GM12891 (cell line): Measurements from ENCODE around the gene GSTA5. TPM values are rescaled to one million over a fixed set of nuclear protein-coding genes. Genes with fewer than 3 reads are reported as not detected.

ENCODE experiments used
- DNase-seq: peaks from one replicate; pipeline ENCODE4 v3.0.0; 2011; ENCODE audit warnings: low spot score; ENCODE audit not compliant: insufficient read length
- FAIRE-seq: peaks from 2 replicates; lab custom pipeline; 2011; peaks lifted over from hg19 to GRCh38; lab: Jason Lieb, UNC
- PAX5 ChIP-seq: IDR thresholded peaks from 2 replicates; pipeline ENCODE4 v1.6.1; 2011; ENCODE audit warnings: low read length, moderate library complexity, mild to moderate bottlenecking; ENCODE audit not compliant: insufficient read depth, severe bottlenecking
- POLR2A ChIP-seq: IDR thresholded peaks from 2 replicates; pipeline ENCODE4 v1.6.1; 2011; ENCODE audit warnings: low read depth, low read length, control low read depth
- POLR2AphosphoS5 ChIP-seq: IDR thresholded peaks from 2 replicates; pipeline ENCODE4 v1.6.1; 2011; ENCODE audit warnings: low read depth, low read length, control low read depth
- POU2F2 ChIP-seq: IDR thresholded peaks from 2 replicates; pipeline ENCODE4 v1.6.1; 2011; ENCODE audit warnings: low read depth, mild to moderate bottlenecking, control low read depth, low read length, moderate library complexity
- SPI1 ChIP-seq: IDR thresholded peaks from 2 replicates; pipeline ENCODE4 v1.6.1; 2011; ENCODE audit warnings: low read depth, low read length, control low read depth
- TAF1 ChIP-seq: IDR thresholded peaks from 2 replicates; pipeline ENCODE4 v1.6.1; 2011; ENCODE audit warnings: low read depth, low read length, control low read depth
- polyA plus RNA-seq: library from polyadenylated mRNA; unstranded; fragments of >200 nt; gene quantifications from one replicate; pipeline ENCODE4 v1.2.1, GENCODE V29; 2012; ENCODE audit warnings: low read depth, missing spikeins, inconsistent platforms; ENCODE audit not compliant: missing spikeins

GSTA5 gene
- not detected for polyA plus RNA-seq

DNA sequence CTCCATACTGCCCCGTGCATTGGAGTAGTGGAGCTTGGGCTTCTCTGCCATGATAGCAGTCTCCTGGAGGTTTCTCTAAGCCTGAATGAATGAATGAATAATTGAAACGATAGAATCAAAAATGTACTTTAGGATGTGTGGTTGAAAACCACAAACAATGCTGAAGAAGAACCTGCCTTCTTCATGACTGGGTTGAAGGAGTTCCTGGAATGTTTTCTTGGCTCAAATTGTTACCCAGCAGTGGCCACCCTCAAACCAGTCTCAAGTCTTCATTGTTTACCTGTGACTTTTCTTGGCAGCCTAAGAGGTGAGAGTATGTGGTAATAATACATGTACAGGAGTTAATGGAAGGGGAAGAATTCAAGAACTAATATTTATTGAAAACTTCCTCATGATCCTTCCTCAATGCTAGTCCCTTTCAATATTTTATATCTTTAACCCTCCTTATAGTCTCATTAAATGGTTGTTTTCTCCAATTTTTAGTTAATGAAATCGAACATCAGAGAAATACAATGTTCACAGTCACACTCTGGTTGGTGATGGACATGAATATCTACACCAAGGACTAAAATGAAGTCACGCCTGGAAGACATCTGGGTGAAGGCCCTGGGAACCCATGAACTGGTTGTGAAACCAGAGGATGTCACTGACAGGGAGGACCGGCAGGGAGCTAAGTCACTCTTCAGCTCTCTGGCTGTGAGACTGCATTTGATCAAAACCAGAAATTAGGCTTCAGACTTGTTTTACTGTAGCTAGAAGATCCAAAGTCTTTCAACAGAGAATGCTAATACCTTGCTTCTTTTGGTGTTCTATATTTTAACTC is at the start of gene GSTA5:
TSS of gene GSTA5 (minus strand) at position 51 of the 823 bp plus-strand sequence.
- TF ChIP-seq POU2F2 (no peak), TAF1 (no peak), SPI1 (no peak), POLR2AphosphoS5 (no peak), POLR2A (no peak), PAX5 (no peak)
- DNase-seq (no peak), FAIRE-seq (no peak)

- FAIRE-seq (no peak), DNase-seq (no peak)
- no peak for TF ChIP-seq PAX5
- no peak for TF ChIP-seq POU2F2
- no peak for TF ChIP-seq TAF1
- TF ChIP-seq POLR2A: no peak
- no peak for TF ChIP-seq POLR2AphosphoS5
- TF ChIP-seq SPI1: no peak
Observed at GRCh38 chr6:52890018-52890417, 49.4 kb upstream of the GSTA5 start.

DNA sequence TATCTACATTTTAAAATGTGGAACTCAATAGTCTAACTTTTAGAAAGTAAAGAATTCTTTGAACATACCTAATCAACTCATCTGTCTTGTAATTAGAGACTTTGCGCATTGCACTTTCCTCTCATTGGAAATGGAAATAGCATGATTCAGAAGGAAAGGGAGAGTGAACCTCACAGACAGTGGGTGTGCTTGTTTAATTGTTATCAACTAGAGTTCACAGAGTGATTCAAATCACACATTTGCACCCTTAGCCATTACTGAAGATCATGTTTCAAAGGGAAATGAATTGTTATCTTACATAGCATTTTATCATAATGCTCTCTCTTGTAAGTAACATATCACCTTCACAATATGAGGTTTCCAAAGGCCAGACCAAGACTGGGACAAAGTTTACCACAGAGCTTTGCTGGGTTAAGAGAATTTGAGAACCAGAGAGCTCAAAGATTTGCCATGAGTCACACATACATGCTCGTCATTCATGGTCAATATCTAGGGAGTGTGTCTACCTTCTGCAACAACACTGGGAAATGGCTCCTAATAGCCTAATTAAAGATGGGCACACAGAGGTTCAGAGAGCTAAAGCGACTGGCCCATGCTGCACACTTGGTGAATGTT is 47.4 kb upstream of the GSTA5 start:
- DNase-seq (no peak), FAIRE-seq (no peak)
- TF ChIP-seq SPI1 (no peak), PAX5 (no peak), TAF1 (no peak), POU2F2 (no peak), POLR2A (no peak), POLR2AphosphoS5 (no peak)

- peak; percentile 93 for FAIRE-seq
- TF ChIP-seq POLR2A: no peak
- DNase-seq: peak; percentile 54
Observed at GRCh38 chr6:52881996-52882841, 41.6 kb upstream of the GSTA5 start.

- FAIRE-seq: no peak
- DNase-seq: no peak
- TF ChIP-seq POLR2A (no peak), PAX5 (no peak), TAF1 (no peak), SPI1 (no peak), POU2F2 (no peak), POLR2AphosphoS5 (no peak)
Observed at GRCh38 chr6:52881662-52881995, 41.0 kb upstream of the GSTA5 start.

DNA sequence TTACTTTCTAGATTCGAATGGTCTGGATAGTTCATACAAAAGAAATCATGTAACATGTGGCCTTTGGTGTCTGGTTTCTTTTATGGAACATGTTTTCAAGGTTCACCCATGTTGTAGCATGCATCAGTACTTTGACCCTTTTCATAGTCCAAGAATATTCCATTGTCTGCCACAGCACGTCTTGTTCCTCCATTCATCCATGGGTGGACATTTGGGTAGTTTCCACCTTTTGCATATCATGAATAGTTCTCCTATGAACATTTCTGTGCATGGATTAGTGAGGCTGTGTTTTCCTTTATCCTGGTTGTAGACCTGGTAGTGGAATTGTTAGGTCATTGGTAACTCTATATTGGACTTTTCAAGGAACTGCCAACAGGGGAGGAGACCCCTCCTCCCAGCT is 37.2 kb upstream of the GSTA5 start:
- TF ChIP-seq POLR2AphosphoS5 (no peak), POLR2A (no peak), PAX5 (no peak), POU2F2 (no peak), SPI1 (no peak), TAF1 (no peak)
- DNase-seq: no peak
- FAIRE-seq: no peak

- DNase-seq (no peak), FAIRE-seq (no peak)
- TF ChIP-seq POLR2A (no peak), POLR2AphosphoS5 (no peak), PAX5 (no peak), POU2F2 (no peak), TAF1 (no peak), SPI1 (no peak)
Observed at GRCh38 chr6:52877168-52877567, 36.6 kb upstream of the GSTA5 start.

DNA sequence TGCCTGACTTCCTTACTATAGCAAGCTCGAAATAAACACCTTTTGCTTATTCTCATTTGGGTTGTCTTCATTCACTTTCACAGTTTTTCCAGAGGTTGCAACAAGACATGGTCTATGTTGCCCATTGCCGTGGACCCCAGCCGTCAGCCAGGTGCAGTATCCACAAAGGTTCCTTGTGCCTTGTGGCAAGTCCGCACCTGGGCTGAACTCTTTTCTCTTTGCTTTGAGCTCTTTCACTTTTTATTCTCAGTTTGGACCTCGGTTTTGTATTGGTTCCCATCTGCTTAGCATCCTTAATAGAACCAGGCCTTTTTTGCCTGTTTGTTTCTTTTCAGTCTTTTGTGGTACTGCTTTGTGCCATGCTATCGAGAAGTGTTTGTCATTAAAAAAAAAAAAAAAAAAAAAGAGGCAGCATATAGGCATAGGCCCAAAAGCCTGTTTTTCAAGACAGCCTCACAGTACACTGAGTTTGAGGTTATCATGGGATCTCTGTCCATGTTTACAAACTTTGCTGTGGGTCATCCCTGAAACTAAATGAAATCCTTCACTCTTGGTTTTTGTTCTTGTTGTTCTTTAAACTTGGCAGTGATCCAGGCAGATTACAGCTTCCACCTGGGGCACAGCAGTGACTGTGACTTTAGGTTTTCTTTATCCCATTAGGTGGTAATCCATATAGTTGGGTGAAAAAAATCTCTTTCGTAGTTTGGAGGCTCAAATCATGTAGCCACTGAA is 35.6 kb upstream of the GSTA5 start:
- no peak for TF ChIP-seq SPI1
- no peak for TF ChIP-seq TAF1
- no peak for TF ChIP-seq POU2F2
- no peak for TF ChIP-seq POLR2AphosphoS5
- no peak for TF ChIP-seq PAX5
- TF ChIP-seq POLR2A: no peak
- DNase-seq (no peak), FAIRE-seq (no peak)
